Measurements from ENCODE around the gene PLEKHM2.

- TF ChIP-seq CTCF (IDR thresholded peaks at IDR 0.05; ENCODE audit: low read depth, low read length, poor library complexity, severe bottlenecking) (no peak), EZH2phosphoT487 (IDR thresholded peaks at IDR 0.05; ENCODE audit: borderline replicate concordance, low read length) (no peak)
Measured at GRCh38 chr1:15728937-15729657, 45.0 kb downstream of the PLEKHM2 start.

Measured in DOHH2 (cell line).